HG02884 (cell line): ENCODE data around the gene TRIM41.
"Not testable (repeated sequence)": the region's sequence is repeated elsewhere in the genome, so short reads cannot be mapped to it uniquely, and the experiment has no call there.

Source experiments
- ATAC-seq: cut with Tn5 transposase; IDR thresholded peaks from one replicate; pipeline ENCODE4 v1.9.1; 2021; ENCODE audit warnings: mild to moderate bottlenecking, moderate library complexity; ENCODE audit not compliant: unreplicated experiment

The TRIM41 gene

DNA sequence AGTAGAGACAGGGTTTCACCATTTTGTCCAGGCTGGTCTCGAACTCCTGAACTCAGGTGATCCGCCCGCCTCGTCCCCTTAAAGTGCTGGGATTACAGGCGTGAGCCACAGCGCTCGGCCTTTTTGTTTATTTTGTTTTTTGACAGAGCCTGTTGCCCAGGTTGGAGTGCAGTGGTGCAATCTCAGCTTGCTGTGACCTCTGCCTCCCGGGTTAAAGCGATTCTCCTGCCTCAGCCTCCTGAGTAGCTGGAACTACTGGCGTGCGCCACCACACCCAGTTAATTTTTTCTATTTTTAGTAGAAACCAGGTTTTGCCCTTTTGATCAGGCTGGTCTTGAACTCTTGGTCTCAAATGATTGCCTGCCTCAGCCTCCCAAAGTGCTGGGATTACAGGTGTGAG, 12.9 kb upstream of the TRIM41 start:
- not testable (repeated sequence) for ATAC-seq

DNA sequence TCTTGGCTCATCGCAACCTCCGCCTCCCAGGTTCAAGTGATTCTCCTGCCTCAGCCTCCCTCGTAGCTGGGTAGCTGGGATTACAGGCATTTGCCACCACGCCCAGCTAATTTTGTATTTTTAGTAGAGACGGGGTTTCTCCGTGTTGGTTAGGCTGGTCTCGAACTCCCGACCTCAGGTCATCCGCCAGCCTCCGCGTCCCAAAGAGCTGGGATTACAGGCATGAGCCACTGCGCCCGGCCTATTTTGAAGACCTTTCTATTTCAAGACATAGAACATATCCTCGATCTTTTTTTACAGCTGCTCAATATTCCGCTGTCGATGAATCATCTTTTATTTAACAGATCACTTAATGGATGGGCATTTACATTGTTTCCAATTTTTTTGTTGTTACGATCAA, 12.4 kb upstream of the TRIM41 start:
- ATAC-seq: not testable (repeated sequence)

DNA sequence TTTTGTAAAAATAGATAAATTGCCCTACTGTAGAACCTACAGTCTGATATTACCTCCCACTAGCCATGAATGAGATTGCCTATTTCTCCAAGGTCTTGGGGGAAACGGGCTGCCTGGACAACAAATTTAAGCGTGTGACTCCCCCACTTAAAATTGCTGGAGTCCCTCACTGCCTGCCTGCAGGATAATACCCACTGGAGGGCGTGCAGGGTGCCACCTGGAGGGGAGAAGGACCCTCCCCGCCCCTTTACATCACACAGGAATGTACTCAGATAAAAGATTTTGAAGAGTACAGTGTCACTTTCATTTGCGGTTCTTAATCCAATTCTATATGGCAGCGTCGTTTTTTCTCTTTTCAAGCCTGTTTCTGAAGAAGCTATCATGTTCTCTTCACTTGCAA, 11.9 kb upstream of the TRIM41 start:
- no peak for ATAC-seq

DNA sequence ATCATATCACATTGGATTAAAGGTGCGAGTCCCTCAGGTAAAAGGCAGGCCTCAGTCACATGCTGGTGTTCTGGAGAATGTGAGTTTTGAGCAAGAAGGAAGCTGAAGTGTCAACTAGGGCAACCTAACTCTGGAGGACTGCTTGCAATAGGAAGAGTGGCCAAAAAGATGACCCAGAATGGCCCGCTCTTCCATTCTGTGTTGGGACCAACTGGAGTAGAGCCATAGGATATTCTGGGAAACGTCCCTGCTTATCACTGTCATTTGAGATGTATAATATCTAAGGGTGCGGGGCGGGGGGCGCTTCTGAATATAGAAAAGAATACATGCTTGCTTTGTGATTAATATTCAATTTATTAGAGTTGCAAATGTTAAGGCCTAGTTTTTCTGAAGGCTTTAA, 11.0 kb upstream of the TRIM41 start:
- ATAC-seq: no peak

DNA sequence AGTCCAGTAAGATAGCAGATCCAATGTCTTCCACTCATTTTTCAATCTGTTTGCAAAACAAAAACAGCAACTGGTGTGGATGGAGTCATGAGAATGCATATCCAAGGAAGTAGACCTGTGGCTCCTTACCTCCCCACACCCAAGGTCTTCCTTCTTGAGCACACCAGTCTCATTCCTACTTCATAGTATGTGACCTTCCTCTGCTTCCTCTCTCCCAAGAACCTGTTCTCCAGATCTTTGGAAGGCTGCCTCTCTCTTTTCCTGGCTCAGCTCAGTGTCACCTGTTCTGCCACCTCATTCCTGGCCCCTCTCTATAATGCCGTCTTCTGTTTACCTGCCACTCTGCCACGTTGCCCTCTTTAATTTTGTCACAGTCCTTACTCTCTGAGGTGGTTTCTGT, 10.1 kb upstream of the TRIM41 start:
- ATAC-seq: no peak

DNA sequence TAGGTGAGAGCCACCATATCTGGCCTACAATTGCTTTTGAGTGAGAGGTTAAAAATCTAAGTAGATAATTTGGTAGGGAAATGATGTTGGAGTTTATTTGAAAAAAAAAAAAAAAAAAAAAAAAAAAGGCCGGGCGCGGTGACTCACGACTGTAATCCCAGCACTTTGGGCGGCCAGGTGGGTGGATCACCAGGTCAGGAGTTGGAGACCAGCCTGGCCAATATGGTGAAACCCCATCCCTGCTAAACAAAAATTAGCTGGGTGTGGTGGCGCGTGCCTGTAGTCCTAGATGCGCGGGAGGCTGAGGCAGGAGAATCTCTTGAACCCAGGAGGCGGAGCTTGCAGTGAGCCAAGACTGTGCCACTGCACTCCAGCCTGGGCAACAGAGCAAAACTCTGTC, 8.8 kb upstream of the TRIM41 start:
- not testable (repeated sequence) for ATAC-seq

DNA sequence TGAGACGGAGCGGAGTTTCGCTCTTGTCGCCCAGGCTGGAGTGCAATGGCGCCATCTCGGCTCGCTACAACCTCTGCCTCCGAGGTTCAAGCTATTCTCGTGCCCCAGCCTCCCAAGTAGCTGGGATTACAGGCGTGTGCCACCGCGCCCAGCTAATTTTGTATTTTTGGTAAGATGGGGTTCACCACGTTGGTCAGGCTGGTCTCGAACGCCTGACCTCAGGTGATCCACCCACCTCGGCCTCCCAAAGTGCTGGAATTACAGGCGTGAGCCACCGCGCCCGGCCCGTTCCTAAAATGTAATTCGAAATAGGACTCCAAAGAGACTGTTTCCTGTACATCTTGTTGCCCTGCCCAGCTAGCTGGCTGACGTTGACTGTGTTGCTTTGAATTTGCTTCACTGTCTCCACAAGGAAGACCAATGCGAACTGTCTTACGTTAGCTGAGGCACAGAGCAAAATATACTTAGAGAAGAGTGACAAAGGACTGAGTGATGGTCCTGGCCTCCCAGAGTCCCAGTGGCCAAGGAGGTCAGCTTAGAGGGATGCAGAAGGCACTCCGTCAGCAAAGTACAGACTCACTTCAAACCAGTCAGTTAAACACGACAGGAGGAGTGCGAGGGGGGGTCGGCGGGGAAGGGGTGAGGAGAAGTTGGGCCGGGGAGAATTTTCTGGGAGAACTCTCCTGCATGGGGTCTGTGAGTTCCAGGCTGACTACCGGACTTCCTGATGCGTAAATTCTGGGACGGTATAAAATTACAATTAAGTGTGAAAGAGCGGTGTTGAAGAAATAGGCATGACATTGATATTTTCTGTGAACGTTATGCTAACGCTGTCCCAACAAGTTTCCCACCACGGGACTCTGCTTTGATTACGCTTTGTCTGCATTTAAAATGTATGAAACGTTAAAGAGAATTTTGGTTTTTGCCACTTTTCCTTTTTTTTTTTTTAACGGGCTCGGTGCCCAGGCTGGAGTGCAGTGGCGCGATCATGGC, 6.8 kb upstream of the TRIM41 start:
- no peak for ATAC-seq

DNA sequence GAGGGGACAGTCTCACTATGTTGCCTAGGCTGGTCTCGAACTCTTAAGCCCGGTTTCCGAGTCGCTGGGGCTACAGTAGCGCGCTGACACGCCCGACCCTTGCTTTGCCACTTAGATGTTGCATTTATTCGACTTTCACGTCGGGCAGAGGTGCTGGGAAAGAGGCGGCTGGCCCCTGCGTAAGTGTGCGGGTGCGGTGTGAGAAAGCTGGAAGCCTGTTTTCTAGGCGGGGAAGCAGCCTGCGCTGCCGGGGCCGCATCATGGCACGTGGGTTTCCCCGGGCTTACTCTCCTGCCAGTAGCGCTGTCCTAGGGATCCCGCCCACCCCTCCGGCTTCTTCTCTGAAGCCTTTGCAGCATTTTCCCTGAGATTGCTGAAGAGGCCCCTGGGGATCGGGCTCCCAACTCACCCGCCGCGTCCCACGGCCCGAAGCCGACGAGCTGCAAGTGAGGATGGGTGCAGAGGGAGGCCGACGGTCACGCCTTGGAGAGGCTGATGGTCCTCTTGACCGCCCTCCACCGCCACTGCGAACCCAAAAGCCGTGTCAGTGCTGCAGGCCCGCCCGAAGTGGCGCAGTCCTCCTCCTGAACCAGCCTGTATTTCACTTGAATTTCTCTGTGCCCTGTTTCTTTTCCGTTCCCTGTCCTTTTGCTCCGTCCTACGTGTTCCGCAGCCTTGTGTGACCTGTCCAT, 5.8 kb upstream of the TRIM41 start:
- ATAC-seq: no peak

DNA sequence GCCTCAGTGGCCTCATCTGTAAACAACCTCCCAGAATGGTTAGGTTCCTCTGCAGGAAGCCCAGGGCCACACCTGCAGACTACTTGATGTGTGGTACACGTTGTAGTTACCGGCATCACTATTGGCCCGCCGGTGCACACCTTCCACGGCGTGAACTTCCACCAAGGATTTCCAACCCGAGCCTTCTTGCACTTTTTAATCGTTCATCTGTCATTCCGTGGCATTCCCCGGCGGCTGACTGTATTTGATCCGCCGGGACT, 5.3 kb upstream of the TRIM41 start:
- ATAC-seq: no peak

DNA sequence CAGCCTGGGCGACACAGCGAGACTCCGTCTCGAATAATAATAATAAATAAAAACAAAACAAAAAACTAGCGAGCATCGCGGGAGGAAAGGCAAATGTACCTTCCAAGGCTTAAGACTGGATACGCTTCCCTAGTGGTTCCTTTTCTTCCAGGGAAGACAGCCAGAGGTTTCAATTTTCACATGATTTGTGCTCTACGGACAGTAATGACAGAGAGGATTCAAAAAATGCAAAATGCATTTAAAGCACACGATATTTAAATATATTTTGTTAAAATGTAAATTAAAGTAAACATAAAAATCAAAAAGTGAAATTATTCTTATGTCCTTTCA, 4.3 kb upstream of the TRIM41 start:
- no peak for ATAC-seq

DNA sequence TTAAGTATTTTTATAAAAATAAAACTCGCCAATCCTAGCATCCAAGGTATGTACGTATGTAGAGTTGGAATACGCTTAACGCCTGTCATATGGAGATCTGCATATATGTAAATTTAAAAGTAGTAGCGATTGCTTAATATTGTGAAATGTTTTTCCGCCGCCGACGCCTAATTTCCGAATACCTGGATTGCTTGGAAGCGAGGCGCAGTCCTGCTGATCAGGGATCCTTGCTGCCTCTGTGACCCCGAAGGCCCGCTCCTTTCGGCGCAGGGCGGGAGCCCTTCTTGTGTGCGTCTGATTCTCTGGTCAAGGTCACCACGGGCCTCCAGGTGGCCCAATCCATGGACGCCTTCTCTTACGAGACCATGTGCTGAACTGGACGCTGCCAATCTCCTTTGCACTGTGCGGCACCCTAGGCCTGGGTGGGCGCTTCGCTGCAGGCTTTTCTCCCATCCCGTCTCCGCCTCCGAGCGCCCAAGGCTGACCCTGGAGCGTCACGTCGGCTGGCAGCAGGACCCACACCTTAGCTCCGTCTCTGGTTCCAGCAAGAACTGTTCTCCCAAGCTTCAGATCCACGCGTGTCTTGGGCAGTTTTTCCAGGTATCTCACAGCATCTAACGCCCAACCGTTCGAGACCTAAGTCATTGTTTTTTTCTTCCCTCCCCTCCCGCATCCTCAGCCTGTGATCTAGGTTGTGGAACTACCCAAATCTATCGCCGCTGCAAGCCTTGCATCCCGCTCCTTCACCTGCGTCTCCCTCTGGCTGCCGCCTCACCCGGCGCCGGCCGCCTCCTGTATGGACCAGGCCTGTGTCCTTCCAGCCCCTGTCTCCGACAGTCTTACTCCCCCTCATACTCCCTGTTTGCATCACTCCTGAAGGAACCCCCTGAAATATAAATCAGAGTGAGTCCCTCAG, 3.6 kb upstream of the TRIM41 start:
- ATAC-seq: no peak

DNA sequence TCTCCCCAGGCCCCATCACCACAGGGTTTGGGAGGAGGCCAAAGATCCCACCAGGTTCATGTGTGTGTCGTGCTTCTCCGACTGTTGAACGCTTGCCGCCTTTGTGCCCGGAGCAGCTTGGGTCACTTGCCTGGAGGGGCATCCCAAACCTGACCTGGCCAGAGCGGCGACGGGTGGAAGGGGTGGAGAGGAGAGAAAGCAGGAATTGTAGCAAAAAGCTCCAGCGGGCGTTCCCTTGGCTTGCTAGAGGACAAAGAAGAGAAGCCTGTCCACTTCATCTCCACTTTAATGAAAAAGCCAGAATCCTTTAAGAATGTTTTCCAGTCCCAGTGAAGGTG, 2.9 kb upstream of the TRIM41 start:
- ATAC-seq: no peak

DNA sequence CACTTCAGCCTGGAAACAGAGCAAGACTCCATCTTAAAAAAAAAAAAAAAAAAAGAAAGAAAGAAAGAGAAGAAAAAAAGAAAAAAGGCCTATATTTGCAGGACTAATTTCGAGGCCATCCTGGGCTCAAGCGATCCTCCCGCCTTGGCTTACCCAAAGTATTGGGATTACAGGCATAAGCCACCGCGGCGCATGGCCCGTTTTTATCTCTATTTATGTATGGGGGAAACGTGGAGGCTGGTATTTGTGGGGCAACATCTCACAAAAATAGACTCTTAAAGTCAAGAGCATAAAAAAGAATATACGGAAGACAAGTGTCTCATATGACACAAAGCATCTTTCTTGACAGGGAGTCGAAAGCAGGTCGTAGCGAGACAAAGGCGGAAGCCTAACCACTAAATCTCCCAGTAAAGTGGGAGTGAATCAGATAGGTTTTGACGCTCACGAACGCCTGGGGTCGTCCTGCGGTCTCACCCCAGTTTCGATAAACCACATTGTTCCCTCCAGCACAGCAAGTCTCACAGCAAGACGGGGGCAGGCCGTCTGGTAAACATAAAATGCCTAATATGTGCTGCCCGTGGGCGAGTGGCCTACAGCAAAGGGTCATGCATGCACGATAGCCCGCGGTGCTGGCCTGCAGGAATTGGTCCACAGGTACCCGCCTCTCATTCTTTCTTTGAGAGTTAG, 1.8 kb upstream of the TRIM41 start:
- ATAC-seq: no peak

DNA sequence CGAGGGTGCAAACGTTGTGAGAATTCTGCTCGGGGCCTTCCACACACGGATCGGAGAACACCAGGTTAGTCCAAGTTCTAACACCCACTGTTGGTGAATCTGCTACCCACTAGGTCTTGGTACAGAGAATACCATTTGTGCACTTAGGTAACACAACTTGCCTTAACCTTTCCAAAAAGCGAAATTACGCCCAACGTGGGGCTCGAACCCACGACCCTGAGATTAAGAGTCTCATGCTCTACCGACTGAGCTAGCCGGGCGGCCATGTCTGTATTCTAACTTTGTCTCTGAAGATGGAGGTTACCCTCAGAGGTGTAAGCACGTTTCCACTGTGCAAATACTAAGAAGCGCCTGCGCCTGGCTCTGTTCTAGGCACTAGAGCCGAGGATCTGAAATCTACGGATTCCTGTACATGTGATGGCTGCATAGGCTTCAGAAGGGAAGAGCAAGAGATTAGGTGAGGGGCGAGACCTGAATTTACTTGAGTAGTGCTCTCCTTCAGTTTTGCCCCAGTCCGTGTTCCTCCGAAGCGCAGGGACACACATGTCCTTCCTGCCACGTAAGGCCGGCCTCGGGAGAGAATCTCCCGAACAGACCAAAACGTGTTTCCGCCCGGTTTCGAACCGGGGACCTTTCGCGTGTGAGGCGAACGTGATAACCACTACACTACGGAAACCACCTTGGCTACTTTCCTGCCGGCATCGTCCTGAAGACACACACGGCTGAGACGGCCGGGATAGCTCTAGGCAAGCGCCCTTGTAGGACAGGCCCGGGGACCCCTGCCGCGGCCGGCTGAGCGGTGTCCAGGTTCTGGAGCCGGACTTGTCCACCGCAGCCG, 1.1 kb upstream of the TRIM41 start:
- peak; percentile 21 for ATAC-seq

DNA sequence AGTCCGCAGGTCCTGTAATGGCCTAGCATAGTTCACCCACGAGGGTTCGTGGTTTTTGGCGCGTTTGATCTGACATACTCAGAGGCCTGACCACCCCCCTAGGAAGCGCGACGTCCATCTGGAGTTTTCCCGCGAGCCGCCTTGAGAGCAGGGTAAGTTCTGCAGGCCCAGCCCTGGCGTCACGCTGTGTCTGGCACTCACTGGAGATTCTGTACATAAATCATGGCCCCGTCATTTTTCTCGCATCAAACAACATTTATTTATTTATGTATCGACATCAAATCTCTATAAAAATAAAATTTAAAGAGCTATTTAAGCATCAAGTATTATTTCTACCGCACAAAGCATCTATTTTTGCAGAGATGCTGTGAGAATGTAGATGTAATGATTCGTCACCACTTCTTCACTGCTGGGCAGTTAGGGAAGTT, 437 bp upstream of the TRIM41 start:
- ATAC-seq: peak; percentile 2

DNA sequence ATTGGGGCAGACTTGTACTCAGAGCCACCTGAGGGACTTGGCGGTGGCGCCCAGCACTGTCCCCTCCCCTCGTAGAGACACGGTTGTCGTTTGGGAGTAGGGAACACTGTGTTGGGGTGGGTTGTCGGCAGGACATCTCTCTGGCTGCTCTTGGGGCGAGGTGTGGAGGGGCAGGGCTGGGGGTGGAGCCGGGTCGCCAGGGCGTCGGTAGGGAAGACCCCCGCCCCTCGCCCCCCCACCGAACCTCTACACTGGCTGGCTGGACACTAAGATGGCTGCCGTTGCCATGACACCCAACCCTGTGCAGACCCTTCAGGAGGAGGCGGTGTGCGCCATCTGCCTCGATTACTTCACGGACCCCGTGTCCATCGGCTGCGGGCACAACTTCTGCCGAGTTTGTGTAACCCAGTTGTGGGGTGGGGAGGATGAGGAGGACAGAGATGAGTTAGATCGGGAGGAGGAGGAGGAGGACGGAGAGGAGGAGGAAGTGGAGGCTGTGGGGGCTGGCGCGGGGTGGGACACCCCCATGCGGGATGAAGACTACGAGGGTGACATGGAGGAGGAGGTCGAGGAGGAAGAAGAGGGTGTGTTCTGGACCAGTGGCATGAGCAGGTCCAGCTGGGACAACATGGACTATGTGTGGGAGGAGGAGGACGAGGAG, 778 bp downstream of the TRIM41 start:
- peak; percentile 1 for ATAC-seq

DNA sequence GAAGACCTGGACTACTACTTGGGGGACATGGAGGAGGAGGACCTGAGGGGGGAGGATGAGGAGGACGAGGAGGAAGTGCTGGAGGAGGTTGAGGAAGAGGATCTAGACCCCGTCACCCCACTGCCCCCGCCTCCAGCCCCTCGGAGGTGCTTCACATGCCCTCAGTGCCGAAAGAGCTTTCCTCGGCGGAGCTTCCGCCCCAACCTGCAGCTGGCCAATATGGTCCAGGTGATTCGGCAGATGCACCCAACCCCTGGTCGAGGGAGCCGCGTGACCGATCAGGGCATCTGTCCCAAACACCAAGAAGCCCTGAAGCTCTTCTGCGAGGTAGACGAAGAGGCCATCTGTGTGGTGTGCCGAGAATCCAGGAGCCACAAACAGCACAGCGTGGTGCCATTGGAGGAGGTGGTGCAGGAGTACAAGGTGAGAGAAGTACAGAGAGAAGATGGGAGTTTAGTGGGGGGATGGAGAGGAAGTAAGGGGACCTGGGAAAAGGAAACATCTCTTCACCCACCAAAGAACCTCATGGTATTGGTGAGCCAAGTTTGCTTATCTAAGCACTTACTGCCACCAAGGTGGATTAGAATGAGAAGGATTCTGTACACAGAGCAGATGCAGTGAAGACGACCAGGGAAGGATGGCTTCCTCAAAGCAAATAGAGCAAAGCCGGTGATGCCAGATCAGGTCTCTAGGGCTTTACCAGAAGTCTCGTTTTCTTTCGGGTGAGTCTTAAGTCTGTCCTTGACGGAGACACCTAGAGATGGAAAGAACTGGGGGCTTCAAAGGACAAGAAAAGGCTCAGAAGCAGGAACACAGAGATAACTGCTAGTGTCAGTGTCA, 1.5 kb downstream of the TRIM41 start:
- no peak for ATAC-seq

DNA sequence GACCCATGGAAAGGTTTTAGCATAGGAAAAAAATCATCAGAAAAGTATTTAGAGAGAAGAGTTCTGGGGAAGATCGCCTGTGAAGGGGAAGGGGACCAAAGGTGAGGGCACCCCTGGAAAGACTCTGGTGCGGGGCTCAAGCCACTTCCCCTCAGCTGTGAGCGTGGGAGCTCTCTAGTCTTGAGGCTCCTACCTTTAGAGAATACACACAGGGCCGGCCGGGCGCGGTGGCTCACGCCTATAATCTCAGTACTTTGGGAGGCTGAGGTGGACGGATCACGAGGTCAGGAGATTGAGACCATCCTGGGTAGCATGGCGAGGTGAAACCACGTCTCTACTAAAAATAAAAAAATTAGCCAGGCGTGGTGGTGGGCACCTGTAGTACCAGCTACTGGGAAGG, 6.9 kb downstream of the TRIM41 start:
- ATAC-seq: no peak

DNA sequence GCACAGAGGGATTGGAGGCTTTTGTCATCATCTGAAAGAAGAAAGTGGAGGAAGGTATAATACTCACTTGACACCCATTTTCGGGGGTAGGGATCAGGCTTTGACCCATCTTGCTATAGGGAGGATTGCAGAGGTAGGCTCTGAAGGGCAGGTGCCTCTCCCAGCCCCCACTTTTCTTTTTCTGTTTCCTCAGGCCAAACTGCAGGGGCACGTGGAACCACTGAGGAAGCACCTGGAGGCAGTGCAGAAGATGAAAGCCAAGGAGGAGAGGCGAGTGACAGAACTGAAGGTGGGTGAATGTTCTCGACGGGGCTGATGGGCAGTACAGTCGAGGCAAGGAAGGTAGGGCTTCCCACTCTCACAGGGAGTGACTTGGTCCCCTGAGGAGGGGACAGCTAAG, 7.5 kb downstream of the TRIM41 start:
- ATAC-seq: no peak
